HEK293 (cell line): ENCODE results near the gene PIM3.

Experiments used
- CTCF ChIA-PET: fragments of 350-600 bp; formaldehyde crosslinking; extraction: SDS; loops from one replicate; lab custom pipeline; 2021; ENCODE audit warnings: antibody characterized with exemption; lab: Yijun Ruan, JAX
- POLR2A ChIA-PET: fragments of 300-600 bp; formaldehyde crosslinking; extraction: SDS; loops from one replicate; lab custom pipeline; 2020; ENCODE audit warnings: antibody characterized with exemption, inconsistent platforms; lab: Yijun Ruan, JAX
- H3K27ac ChIP-seq: fragments of 200-500 bp; sonication (Bioruptor generic); 2 replicates; pipeline ENCODE4 v1.5.1; 2014; ENCODE audit warnings: low read depth, low read length, control low read depth, inconsistent platforms; ENCODE audit errors: extremely low read depth
- H3K36me3 ChIP-seq, 2 experiments: fragments of 200-500 bp in 1 of 2; sonication (Bioruptor generic) in 1 of 2; 1 replicate in 1 of 2; 2 replicates in 1 of 2; pipeline ENCODE4 v1.5.1; 2014 to 2017; ENCODE audit warnings: inconsistent platforms in 2 of 2, low read length in 2 of 2; ENCODE audit not compliant: control insufficient read depth in 2 of 2, insufficient read depth in 1 of 2
- H3K4me1 ChIP-seq: fragments of 200-500 bp; sonication (Bioruptor generic); 2 replicates; pipeline ENCODE4 v1.5.1; 2014; ENCODE audit warnings: mild to moderate bottlenecking, low read length, inconsistent platforms; ENCODE audit not compliant: control insufficient read depth, insufficient read depth
- H3K4me3 ChIP-seq: 2 replicates; pipeline ENCODE4 v1.5.1; 2011; ENCODE audit warnings: low read depth, mild to moderate bottlenecking, control low read depth, low read length, moderate library complexity
- H3K9me3 ChIP-seq: fragments of 200-500 bp; sonication (Bioruptor generic); 2 replicates; pipeline ENCODE4 v1.5.1; 2014; ENCODE audit warnings: low read depth, low read length, inconsistent platforms; ENCODE audit not compliant: control insufficient read depth, insufficient read depth
- BCL11A ChIP-seq: fragments of 450-650 bp; formaldehyde crosslinking; IDR thresholded peaks from 2 replicates; pipeline ENCODE4 v1.5.1; 2016; ENCODE audit warnings: low read depth, missing biosample characterization, missing genetic modification characterization
- BCL11B ChIP-seq: fragments of 450-650 bp; formaldehyde crosslinking; IDR thresholded peaks from 2 replicates; pipeline ENCODE4 v1.5.1; 2016; ENCODE audit warnings: low read depth, missing biosample characterization, missing genetic modification characterization
- HOXC10 ChIP-seq: sonication (generic); formaldehyde crosslinking; IDR thresholded peaks from 2 replicates; pipeline ENCODE4 v1.8.1; 2023; ENCODE audit warnings: mild to moderate bottlenecking, missing genetic modification reagents
- KLF16 ChIP-seq: fragments of 450-650 bp; formaldehyde crosslinking; IDR thresholded peaks from 2 replicates; pipeline ENCODE4 v1.5.1; 2017; ENCODE audit warnings: missing biosample characterization, missing genetic modification characterization
- KLF8 ChIP-seq: fragments of 450-650 bp; formaldehyde crosslinking; IDR thresholded peaks from 2 replicates; pipeline ENCODE4 v1.5.1; 2016; ENCODE audit warnings: missing biosample characterization, missing genetic modification characterization
- MZF1 ChIP-seq: fragments of 450-650 bp; formaldehyde crosslinking; IDR thresholded peaks from 2 replicates; pipeline ENCODE4 v1.5.1; 2017; ENCODE audit warnings: missing biosample characterization, missing genetic modification characterization, borderline replicate concordance
- OVOL3 ChIP-seq: fragments of 450-650 bp; formaldehyde crosslinking; IDR thresholded peaks from 2 replicates; pipeline ENCODE4 v1.5.1; 2016; ENCODE audit warnings: missing biosample characterization, missing genetic modification characterization
- ZBTB7A ChIP-seq: fragments of 450-650 bp; formaldehyde crosslinking; IDR thresholded peaks from 2 replicates; pipeline ENCODE4 v1.5.1; 2016; ENCODE audit warnings: low read depth, missing biosample characterization, missing genetic modification characterization
- ZNF114 ChIP-seq: fragments of 450-650 bp; formaldehyde crosslinking; IDR thresholded peaks from 2 replicates; pipeline ENCODE4 v1.5.0; 2017; ENCODE audit warnings: missing biosample characterization, missing genetic modification characterization
- ZNF24 ChIP-seq: fragments of 450-650 bp; formaldehyde crosslinking; IDR thresholded peaks from 2 replicates; pipeline ENCODE4 v1.5.1; 2016; ENCODE audit warnings: missing biosample characterization, missing genetic modification characterization
- ZNF335 ChIP-seq: fragments of 450-650 bp; formaldehyde crosslinking; conservative IDR thresholded peaks from 2 replicates; pipeline ENCODE4 v1.5.1; 2016; ENCODE audit warnings: missing biosample characterization, missing genetic modification characterization
- ZNF501 ChIP-seq: fragments of 450-650 bp; formaldehyde crosslinking; IDR thresholded peaks from 2 replicates; pipeline ENCODE4 v1.5.1; 2016; ENCODE audit warnings: missing biosample characterization, missing genetic modification characterization
- ZNF624 ChIP-seq: fragments of 450-650 bp; formaldehyde crosslinking; IDR thresholded peaks from 2 replicates; pipeline ENCODE4 v1.5.1; 2017; ENCODE audit warnings: missing biosample characterization, missing genetic modification characterization
- ZNF843 ChIP-seq: fragments of 450-650 bp; formaldehyde crosslinking; IDR thresholded peaks from 2 replicates; pipeline ENCODE4 v1.5.1; 2016; ENCODE audit warnings: missing biosample characterization, missing genetic modification characterization
- ZSCAN16 ChIP-seq: fragments of 450-650 bp; formaldehyde crosslinking; IDR thresholded peaks from 2 replicates; pipeline ENCODE4 v1.5.1; 2016; ENCODE audit warnings: missing biosample characterization, missing genetic modification characterization
- ZXDB ChIP-seq: fragments of 450-650 bp; formaldehyde crosslinking; IDR thresholded peaks from 2 replicates; pipeline ENCODE4 v1.5.1; 2016; ENCODE audit warnings: missing biosample characterization, missing genetic modification characterization
- TF ChIP-seq, protein P1 (sequence below): fragments of 450-650 bp; formaldehyde crosslinking; optimal IDR thresholded peaks from 2 replicates; pipeline ENCODE3; 2016; ENCODE audit warnings: missing biosample characterization, mild to moderate bottlenecking, missing genetic modification characterization
- TF ChIP-seq, protein P2 (sequence below): fragments of 450-650 bp; formaldehyde crosslinking; IDR thresholded peaks from 2 replicates; pipeline ENCODE4 v1.5.1; 2016; ENCODE audit warnings: missing biosample characterization, missing genetic modification characterization, borderline replicate concordance
- TF ChIP-seq, protein P3 (sequence below): fragments of 450-650 bp; formaldehyde crosslinking; IDR thresholded peaks from 2 replicates; pipeline ENCODE4 v1.5.1; 2016; ENCODE audit warnings: missing biosample characterization, missing genetic modification characterization, low read depth
- TF ChIP-seq, protein P4 (sequence below): fragments of 450-650 bp; formaldehyde crosslinking; IDR thresholded peaks from 2 replicates; pipeline ENCODE4 v1.5.1; 2016; ENCODE audit warnings: missing biosample characterization, missing genetic modification characterization
- TF ChIP-seq, protein P5 (sequence below): fragments of 450-650 bp; formaldehyde crosslinking; IDR thresholded peaks from 2 replicates; pipeline ENCODE4 v1.5.1; 2016; ENCODE audit warnings: missing biosample characterization, missing genetic modification characterization

Gene PIM3

DNA sequence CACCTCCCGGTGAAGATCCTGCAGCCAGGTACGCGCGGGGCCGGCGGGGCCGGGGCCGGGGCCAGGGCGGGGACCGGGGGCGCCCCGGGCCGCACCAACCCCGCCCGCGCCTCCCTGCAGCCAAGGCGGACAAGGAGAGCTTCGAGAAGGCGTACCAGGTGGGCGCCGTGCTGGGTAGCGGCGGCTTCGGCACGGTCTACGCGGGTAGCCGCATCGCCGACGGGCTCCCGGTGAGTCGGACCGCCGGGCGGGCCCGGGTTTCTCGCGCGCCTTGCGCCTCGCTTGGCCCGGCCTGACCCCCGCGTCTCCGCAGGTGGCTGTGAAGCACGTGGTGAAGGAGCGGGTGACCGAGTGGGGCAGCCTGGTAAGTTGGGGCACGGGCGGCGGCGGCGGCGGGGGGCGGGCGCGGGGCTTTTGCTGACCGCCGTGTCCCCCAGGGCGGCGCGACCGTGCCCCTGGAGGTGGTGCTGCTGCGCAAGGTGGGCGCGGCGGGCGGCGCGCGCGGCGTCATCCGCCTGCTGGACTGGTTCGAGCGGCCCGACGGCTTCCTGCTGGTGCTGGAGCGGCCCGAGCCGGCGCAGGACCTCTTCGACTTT lies 531 bp downstream of the PIM3 start:
- TF ChIP-seq MZF1 = no peak
- TF ChIP-seq OVOL3 (tag by site-specific recombination) = no peak
- 0 out of 2 replicates have a peak, but pooled peaks have one; percentile 15 for TF ChIP-seq HOXC10
- ChIA-PET POLR2A (interaction anchor here (1.0 to 3.3 kb wide), 6 partner anchors 8 to 81 kb away, joined by 3 to 26 read pairs (median 4); no protein-coding TSS in a partner anchor), CTCF (interaction anchor here (1.1 kb wide), 1 partner anchor 69 kb away, joined by 4 read pairs; no protein-coding TSS in a partner anchor)
- Histone ChIP-seq H3K9me3 (no peaks in the 10 kb centered on the region), H3K27ac (peak overlapping the region; percentile 99), H3K4me3 (peak overlapping the region; percentile 83), H3K36me3 (peaks cover 10 to 39% of the 10 kb centered on the region in 2 experiments), H3K4me1 (peaks cover 12% of the 10 kb centered on the region)

DNA sequence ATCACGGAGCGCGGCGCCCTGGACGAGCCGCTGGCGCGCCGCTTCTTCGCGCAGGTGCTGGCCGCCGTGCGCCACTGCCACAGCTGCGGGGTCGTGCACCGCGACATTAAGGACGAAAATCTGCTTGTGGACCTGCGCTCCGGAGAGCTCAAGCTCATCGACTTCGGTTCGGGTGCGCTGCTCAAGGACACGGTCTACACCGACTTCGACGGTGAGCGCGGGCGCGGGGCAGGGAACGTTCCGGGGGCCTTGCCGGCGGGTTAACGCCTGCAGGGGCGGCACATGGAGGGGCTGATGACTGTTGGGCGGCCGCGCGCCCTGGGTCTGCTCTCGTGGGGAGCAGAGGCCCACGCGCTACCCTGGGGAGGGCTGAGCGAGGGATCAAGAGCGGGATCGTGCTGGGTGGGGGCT lies 1.0 kb downstream of the PIM3 start:
- H3K27ac ChIP-seq = peak overlapping the region; percentile 99
- ChIA-PET POLR2A (interaction anchor here (0.6 to 3.3 kb wide), 12 partner anchors 7 to 369 kb away, joined by 3 to 26 read pairs (median 4); partner anchors contain the start of genes HDAC10 and PLXNB2), CTCF (interaction anchor here (1.1 kb wide), 1 partner anchor 69 kb away, joined by 4 read pairs; no protein-coding TSS in a partner anchor)
- no peaks in the 10 kb centered on the region for H3K9me3 ChIP-seq
- peaks cover 10 to 39% of the 10 kb centered on the region in 2 experiments for H3K36me3 ChIP-seq
- H3K4me1 ChIP-seq = peaks cover 12% of the 10 kb centered on the region
- peak overlapping the region; percentile 83 for H3K4me3 ChIP-seq
- 0 out of 2 replicates have a peak, but pooled peaks have one; percentile 14 for TF ChIP-seq ZNF843
- TF ChIP-seq ZNF335 = peak; percentile 27; the same call in 1 of the 2 replicates
- 0 out of 2 replicates have a peak, but pooled peaks have one; percentile 25 for TF ChIP-seq ZNF24 (tag by site-specific recombination)
- no peak for TF ChIP-seq ZNF114 (tag by site-specific recombination)
- TF ChIP-seq KLF16 (tag by site-specific recombination) = 0 out of 2 replicates have a peak, but pooled peaks have one; percentile 37
- TF ChIP-seq, protein P1, sequence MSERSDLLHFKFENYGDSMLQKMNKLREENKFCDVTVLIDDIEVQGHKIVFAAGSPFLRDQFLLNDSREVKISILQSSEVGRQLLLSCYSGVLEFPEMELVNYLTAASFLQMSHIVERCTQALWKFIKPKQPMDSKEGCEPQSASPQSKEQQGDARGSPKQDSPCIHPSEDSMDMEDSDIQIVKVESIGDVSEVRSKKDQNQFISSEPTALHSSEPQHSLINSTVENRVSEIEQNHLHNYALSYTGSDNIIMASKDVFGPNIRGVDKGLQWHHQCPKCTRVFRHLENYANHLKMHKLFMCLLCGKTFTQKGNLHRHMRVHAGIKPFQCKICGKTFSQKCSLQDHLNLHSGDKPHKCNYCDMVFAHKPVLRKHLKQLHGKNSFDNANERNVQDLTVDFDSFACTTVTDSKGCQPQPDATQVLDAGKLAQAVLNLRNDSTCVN (tag by site-specific recombination) = peak; percentile 93
- TF ChIP-seq, protein P2, sequence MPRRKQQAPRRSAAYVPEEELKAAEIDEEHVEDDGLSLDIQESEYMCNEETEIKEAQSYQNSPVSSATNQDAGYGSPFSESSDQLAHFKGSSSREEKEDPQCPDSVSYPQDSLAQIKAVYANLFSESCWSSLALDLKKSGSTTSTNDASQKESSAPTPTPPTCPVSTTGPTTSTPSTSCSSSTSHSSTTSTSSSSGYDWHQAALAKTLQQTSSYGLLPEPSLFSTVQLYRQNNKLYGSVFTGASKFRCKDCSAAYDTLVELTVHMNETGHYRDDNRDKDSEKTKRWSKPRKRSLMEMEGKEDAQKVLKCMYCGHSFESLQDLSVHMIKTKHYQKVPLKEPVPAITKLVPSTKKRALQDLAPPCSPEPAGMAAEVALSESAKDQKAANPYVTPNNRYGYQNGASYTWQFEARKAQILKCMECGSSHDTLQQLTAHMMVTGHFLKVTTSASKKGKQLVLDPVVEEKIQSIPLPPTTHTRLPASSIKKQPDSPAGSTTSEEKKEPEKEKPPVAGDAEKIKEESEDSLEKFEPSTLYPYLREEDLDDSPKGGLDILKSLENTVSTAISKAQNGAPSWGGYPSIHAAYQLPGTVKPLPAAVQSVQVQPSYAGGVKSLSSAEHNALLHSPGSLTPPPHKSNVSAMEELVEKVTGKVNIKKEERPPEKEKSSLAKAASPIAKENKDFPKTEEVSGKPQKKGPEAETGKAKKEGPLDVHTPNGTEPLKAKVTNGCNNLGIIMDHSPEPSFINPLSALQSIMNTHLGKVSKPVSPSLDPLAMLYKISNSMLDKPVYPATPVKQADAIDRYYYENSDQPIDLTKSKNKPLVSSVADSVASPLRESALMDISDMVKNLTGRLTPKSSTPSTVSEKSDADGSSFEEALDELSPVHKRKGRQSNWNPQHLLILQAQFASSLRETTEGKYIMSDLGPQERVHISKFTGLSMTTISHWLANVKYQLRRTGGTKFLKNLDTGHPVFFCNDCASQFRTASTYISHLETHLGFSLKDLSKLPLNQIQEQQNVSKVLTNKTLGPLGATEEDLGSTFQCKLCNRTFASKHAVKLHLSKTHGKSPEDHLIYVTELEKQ (tag by site-specific recombination) = no peak
- TF ChIP-seq, protein P3, sequence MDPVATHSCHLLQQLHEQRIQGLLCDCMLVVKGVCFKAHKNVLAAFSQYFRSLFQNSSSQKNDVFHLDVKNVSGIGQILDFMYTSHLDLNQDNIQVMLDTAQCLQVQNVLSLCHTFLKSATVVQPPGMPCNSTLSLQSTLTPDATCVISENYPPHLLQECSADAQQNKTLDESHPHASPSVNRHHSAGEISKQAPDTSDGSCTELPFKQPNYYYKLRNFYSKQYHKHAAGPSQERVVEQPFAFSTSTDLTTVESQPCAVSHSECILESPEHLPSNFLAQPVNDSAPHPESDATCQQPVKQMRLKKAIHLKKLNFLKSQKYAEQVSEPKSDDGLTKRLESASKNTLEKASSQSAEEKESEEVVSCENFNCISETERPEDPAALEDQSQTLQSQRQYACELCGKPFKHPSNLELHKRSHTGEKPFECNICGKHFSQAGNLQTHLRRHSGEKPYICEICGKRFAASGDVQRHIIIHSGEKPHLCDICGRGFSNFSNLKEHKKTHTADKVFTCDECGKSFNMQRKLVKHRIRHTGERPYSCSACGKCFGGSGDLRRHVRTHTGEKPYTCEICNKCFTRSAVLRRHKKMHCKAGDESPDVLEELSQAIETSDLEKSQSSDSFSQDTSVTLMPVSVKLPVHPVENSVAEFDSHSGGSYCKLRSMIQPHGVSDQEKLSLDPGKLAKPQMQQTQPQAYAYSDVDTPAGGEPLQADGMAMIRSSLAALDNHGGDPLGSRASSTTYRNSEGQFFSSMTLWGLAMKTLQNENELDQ (tag by site-specific recombination) = no peak
- 0 out of 2 replicates have a peak, but pooled peaks have one; percentile 8 for TF ChIP-seq ZSCAN16 (tag by site-specific recombination)
- TF ChIP-seq, protein P4, sequence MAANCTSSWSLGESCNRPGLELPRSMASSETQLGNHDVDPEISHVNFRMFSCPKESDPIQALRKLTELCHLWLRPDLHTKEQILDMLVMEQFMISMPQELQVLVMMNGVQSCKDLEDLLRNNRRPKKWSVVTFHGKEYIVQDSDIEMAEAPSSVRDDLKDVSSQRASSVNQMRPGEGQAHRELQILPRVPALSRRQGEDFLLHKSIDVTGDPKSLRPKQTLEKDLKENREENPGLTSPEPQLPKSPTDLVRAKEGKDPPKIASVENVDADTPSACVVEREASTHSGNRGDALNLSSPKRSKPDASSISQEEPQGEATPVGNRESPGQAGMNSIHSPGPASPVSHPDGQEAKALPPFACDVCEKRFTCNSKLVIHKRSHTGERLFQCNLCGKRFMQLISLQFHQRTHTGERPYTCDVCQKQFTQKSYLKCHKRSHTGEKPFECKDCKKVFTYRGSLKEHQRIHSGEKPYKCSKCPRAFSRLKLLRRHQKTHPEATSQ (tag by site-specific recombination) = 0 out of 2 replicates have a peak, but pooled peaks have one; percentile 21
- no peak for TF ChIP-seq ZNF624 (tag by site-specific recombination)
- peak; percentile 66; the same call in 1 of the 2 replicates for TF ChIP-seq BCL11B (tag by site-specific recombination)
- TF ChIP-seq ZBTB7A (tag by site-specific recombination) = peak; percentile 91; the same call in 1 of the 2 replicates
- TF ChIP-seq, protein P5, sequence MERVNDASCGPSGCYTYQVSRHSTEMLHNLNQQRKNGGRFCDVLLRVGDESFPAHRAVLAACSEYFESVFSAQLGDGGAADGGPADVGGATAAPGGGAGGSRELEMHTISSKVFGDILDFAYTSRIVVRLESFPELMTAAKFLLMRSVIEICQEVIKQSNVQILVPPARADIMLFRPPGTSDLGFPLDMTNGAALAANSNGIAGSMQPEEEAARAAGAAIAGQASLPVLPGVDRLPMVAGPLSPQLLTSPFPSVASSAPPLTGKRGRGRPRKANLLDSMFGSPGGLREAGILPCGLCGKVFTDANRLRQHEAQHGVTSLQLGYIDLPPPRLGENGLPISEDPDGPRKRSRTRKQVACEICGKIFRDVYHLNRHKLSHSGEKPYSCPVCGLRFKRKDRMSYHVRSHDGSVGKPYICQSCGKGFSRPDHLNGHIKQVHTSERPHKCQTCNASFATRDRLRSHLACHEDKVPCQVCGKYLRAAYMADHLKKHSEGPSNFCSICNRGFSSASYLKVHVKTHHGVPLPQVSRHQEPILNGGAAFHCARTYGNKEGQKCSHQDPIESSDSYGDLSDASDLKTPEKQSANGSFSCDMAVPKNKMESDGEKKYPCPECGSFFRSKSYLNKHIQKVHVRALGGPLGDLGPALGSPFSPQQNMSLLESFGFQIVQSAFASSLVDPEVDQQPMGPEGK (tag by site-specific recombination) = peak; percentile 78
- TF ChIP-seq KLF8 (tag by site-specific recombination) = peak; percentile 75; the same call in 1 of the 2 replicates
- peak; percentile 81 for TF ChIP-seq BCL11A (tag by site-specific recombination)
- no peak for TF ChIP-seq ZNF501 (tag by site-specific recombination)
- TF ChIP-seq ZXDB (tag by site-specific recombination) = peak; percentile 95
